ENCODE data around the gene PTTG1IP. TPM values are rescaled to one million over a fixed set of nuclear protein-coding genes. Genes with fewer than 3 reads are reported as not detected.

PTTG1IP gene
- total RNA-seq, 4 donors from 2014 or later, result 217 to 419 (median 313) TPM

- H3K4me1 ChIP-seq, result peaks cover 0 to 39% (median 11%) of the 10 kb centered on the region in 3 donors
- TF ChIP-seq, protein P1, sequence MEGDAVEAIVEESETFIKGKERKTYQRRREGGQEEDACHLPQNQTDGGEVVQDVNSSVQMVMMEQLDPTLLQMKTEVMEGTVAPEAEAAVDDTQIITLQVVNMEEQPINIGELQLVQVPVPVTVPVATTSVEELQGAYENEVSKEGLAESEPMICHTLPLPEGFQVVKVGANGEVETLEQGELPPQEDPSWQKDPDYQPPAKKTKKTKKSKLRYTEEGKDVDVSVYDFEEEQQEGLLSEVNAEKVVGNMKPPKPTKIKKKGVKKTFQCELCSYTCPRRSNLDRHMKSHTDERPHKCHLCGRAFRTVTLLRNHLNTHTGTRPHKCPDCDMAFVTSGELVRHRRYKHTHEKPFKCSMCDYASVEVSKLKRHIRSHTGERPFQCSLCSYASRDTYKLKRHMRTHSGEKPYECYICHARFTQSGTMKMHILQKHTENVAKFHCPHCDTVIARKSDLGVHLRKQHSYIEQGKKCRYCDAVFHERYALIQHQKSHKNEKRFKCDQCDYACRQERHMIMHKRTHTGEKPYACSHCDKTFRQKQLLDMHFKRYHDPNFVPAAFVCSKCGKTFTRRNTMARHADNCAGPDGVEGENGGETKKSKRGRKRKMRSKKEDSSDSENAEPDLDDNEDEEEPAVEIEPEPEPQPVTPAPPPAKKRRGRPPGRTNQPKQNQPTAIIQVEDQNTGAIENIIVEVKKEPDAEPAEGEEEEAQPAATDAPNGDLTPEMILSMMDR (IDR thresholded peaks at IDR 0.05), result peak in 1 of 4 experiments; percentile 23
- TF ChIP-seq POLR2AphosphoS5 (IDR thresholded peaks at IDR 0.05) (no peak), EP300 (IDR thresholded peaks at IDR 0.05) (no peak), POLR2A (IDR thresholded peaks at IDR 0.05) (no peak)
- no peaks in the 10 kb centered on the region for H3K27me3 ChIP-seq
- peaks cover 0 to 38% (median 0%) of the 10 kb centered on the region in 3 donors for H3K9me3 ChIP-seq
- peaks cover 0 to 15% of the 10 kb centered on the region in 2 donors for H3K36me3 ChIP-seq
- H3K4me3 ChIP-seq, result peak overlapping the region; percentile 84 to 91
- ATAC-seq, result peak; percentile 91
- no CpG with 5 or more reads among the region's 43 CpGs for WGBS, 2 donors (ENCODE audit: low coverage in 1 of 2)
- H3K27ac ChIP-seq, result peak overlapping the region in 3 of 4 donors; percentile 88 to 95 (median 92)
Observed at GRCh38 chr21:44817506-44817880, 56.0 kb downstream of the PTTG1IP start.

DNA sequence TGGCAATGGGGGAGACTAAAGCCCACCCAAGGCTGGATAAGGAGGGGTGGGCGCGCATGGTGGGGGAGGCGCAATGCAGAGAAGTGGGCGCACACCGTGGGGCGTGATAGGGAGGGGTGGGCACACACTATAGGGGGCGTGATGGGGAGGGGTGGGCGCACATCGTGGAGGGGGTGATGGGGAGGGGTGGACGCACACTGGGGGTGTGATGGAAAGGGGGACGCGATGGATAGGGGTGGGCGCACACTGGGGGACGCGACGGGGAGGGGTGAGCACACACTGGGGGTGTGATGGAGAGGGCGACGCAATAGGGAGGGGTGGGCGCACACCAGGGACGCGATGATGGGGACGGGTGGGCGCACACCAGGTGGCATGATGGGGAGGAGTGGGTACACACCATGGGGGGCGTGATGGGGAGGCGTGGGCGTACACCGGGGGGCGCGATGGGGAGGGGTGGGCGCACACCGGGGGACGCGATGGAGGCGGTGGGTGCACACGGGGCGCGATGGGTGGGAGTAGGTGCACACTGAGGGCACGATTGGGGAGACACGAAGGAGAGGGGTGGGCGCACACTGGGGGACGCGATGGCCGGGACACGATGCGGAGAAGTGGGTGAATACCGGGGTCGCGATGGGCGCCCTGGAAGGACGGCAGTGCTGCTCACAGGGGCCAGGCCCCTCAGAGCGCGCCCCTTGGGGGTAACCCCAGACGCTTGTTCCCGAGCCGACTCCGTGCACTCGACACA, 56.6 kb downstream of the PTTG1IP start:
- Histone ChIP-seq H3K9me3 (peaks cover 0 to 33% (median 0%) of the 10 kb centered on the region in 3 donors), H3K36me3 (peaks cover 0 to 18% of the 10 kb centered on the region in 2 donors), H3K27ac (peak overlapping the region in 3 of 4 donors; percentile 88 to 95 (median 92)), H3K4me1 (peaks cover 0 to 39% (median 11%) of the 10 kb centered on the region in 3 donors), H3K27me3 (no peaks in the 10 kb centered on the region), H3K4me3 (peak overlapping the region; percentile 84 to 91)
- TF ChIP-seq POLR2AphosphoS5 (IDR thresholded peaks at IDR 0.05) (no peak), EP300 (IDR thresholded peaks at IDR 0.05) (no peak), POLR2A (IDR thresholded peaks at IDR 0.05) (no peak)
- TF ChIP-seq, protein P1 (IDR thresholded peaks at IDR 0.05), result no peak
- WGBS, 2 donors (ENCODE audit: low coverage in 1 of 2), result 56% methylated on average over 33 of the region's 57 CpGs; no CpG with 5 or more reads in 1 of the 2 donors
- no peak for ATAC-seq

DNA sequence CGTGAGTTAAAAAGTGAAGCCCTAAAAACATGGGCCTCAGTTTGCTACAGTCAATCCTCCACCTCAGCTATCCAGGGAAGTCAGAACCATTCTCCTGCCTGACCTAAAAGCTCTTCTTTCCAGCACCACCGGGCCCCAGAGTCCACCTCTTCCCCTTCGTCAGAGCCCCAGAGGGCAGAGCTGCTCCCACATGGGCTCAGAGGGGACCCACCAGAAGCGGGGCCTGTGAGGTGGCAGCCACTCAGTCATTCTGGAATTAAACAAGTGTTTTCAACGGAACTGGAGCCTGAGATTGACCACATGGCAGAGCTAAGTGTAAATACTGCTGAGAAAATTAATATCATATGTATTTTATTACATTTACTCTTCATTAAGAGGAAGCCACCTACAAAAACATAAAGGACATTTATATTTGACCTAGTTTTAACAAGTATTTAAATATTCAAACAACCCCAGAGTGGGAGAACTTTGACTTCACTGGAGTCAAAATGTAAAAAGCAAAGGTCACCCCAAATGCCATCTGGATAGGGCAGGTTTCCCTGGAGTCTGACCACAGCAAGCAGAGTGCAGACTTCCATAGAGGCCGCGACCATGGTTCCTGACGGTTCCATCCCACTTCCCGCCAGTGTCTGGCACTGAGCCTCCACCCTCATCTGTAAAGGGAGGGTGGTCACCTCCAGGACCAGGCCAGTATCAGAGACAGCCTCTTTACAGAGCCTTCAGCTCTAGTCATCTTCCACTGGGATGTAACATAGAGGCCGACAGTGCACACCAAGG, 57.5 kb downstream of the PTTG1IP start:
- Histone ChIP-seq H3K4me3 (no peak overlapping the region), H3K9me3 (peaks cover 0 to 24% (median 0%) of the 10 kb centered on the region in 3 donors), H3K27ac (peak overlapping the region in 1 of 4 donors; percentile 29), H3K27me3 (no peaks in the 10 kb centered on the region), H3K36me3 (peaks cover 0 to 26% of the 10 kb centered on the region in 2 donors), H3K4me1 (peaks cover 0 to 39% (median 11%) of the 10 kb centered on the region in 3 donors)
- TF ChIP-seq POLR2A (IDR thresholded peaks at IDR 0.05), result no peak
- no peak for TF ChIP-seq POLR2AphosphoS5 (IDR thresholded peaks at IDR 0.05)
- TF ChIP-seq EP300 (IDR thresholded peaks at IDR 0.05), result no peak
- TF ChIP-seq, protein P1 (IDR thresholded peaks at IDR 0.05), result no peak
- 66 to 69% methylated on average over 3 to 5 of the region's 10 CpGs for WGBS, 2 donors (ENCODE audit: low coverage in 1 of 2)
- ATAC-seq, result no peak

GRCh38 chr21:44815225-44815624, 58.3 kb downstream of the PTTG1IP start:
- no peak for ATAC-seq
- no peaks in the 10 kb centered on the region for H3K27me3 ChIP-seq
- H3K36me3 ChIP-seq, result peaks cover 0 to 34% of the 10 kb centered on the region in 2 donors
- H3K4me3 ChIP-seq, result no peak overlapping the region
- H3K4me1 ChIP-seq, result peaks cover 0 to 39% (median 11%) of the 10 kb centered on the region in 3 donors
- no CpG with 5 or more reads among the region's 8 CpGs for WGBS, 2 donors (ENCODE audit: low coverage in 1 of 2)
- peak overlapping the region in 1 of 4 donors; percentile 11 for H3K27ac ChIP-seq
- peaks cover 0 to 16% (median 0%) of the 10 kb centered on the region in 3 donors for H3K9me3 ChIP-seq
- TF ChIP-seq POLR2AphosphoS5 (IDR thresholded peaks at IDR 0.05) (no peak), EP300 (IDR thresholded peaks at IDR 0.05) (no peak), POLR2A (IDR thresholded peaks at IDR 0.05) (no peak)
- TF ChIP-seq, protein P1 (IDR thresholded peaks at IDR 0.05), result no peak
